Activated T-helper 2 cell treated with anti-CD3 and anti-CD28 coated beads, Interferon-gamma antibody, Interleukin-2, Interleukin-4, amounts not matched to agents 10 μg/mL and 5 μg/mL and 100 μg/mL, durations not matched to agents 14 hours and 24 hours and 36 hours (primary cell): ENCODE results near the gene DNAJC1. TPM values are rescaled to one million over a fixed set of nuclear protein-coding genes. Genes with fewer than 3 reads are reported as not detected.
"Not testable (repeated sequence)": the region's sequence is repeated elsewhere in the genome, so short reads cannot be mapped to it uniquely, and the experiment has no call there.

Experiments used
- DNase-seq: peaks from one replicate; pipeline ENCODE4 v3.0.0; 2021; ENCODE audit warnings: low spot score
- H3K27ac Mint-ChIP-seq: one replicate; pipeline ENCODE4 v1.8.0; 2021; ENCODE audit warnings: mixed read lengths
- H3K27me3 Mint-ChIP-seq: one replicate; pipeline ENCODE4 v1.8.0; 2021; ENCODE audit warnings: low read depth, mixed read lengths
- H3K36me3 Mint-ChIP-seq: one replicate; pipeline ENCODE4 v1.8.0; 2021; ENCODE audit warnings: low read depth, mixed read lengths
- H3K4me1 Mint-ChIP-seq: one replicate; pipeline ENCODE4 v1.8.0; 2021; ENCODE audit warnings: low read depth, mixed read lengths
- H3K4me3 Mint-ChIP-seq: one replicate; pipeline ENCODE4 v1.8.0; 2021; ENCODE audit warnings: low read depth, mild to moderate bottlenecking, moderate library complexity, mixed read lengths
- H3K9me3 Mint-ChIP-seq: one replicate; pipeline ENCODE4 v1.8.0; 2021; ENCODE audit warnings: mixed read lengths
- intact Hi-C: fragments of 100-400 bp; cut with micrococcal nuclease; formaldehyde crosslinking; loops from one replicate; pipeline ENCODE4 v1.15.1; 2023
- total RNA-seq: library from RNA; stranded (reverse); gene quantifications from 2 replicates; pipeline ENCODE4 v1.2.3, GENCODE V29; 2022

Gene DNAJC1
- total RNA-seq, 1 donor from 2014 or later, result 24.0 TPM

GRCh38 chr10:21907436-21907835 is 96.1 kb downstream of the DNAJC1 start:
- DNase-seq, result no peak
- Mint-ChIP-seq H3K27me3 (no peaks in the 10 kb centered on the region), H3K4me3 (no peak overlapping the region), H3K27ac (no peak overlapping the region), H3K36me3 (peaks cover 11% of the 10 kb centered on the region), H3K4me1 (peaks cover 4% of the 10 kb centered on the region), H3K9me3 (no peaks in the 10 kb centered on the region)
- intact Hi-C loops, result no loop called here

DNA sequence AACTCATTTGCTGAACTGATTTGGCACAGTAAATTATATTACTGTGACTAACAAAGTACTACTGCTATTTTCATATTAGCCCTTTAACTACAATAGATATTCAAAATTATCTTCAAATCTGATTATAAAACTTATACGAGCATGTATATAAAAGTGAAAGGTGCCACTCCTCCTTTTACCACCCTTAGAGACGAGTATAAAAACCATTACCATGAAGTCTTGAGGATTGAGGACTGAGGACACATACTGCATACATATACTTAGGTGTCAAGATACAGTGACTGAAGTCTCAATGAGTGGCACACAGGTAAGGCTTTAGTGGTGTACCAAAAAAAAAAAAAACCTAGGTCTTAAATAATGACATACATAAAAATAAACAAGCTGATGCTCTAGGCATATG is 98.6 kb downstream of the DNAJC1 start:
- H3K36me3 Mint-ChIP-seq, result peaks cover 11% of the 10 kb centered on the region
- no peaks in the 10 kb centered on the region for H3K27me3 Mint-ChIP-seq
- H3K27ac Mint-ChIP-seq, result no peak overlapping the region
- no peak for DNase-seq
- H3K4me3 Mint-ChIP-seq, result no peak overlapping the region
- no peaks in the 10 kb centered on the region for H3K4me1 Mint-ChIP-seq
- intact Hi-C loops, result no loop called here
- H3K9me3 Mint-ChIP-seq, result no peaks in the 10 kb centered on the region

DNA sequence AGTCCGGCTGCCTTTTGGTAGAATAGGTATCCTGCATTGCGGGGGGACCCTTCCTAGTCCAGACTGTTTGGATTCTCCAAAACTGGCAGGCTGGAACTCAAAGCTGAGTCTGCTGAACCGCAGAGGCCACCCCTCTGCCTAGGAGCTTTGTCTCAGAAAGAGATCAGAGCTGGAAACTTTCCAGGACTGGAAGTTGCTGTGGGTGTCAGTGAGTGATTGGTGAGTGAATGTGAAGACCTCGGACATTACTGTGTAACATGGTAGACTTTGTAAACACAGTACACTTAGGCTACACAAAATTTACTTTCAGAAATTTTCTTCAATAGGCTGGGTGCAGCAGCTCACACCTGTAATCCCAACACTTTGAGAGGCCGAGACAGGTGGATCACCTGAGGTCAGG is 103.8 kb downstream of the DNAJC1 start:
- no peaks in the 10 kb centered on the region for H3K27me3 Mint-ChIP-seq
- H3K27ac Mint-ChIP-seq, result no peak overlapping the region
- peaks cover 4% of the 10 kb centered on the region for H3K4me1 Mint-ChIP-seq
- no peak overlapping the region for H3K4me3 Mint-ChIP-seq
- intact Hi-C loops, result no loop called here
- no peak for DNase-seq
- peaks cover 18% of the 10 kb centered on the region for H3K36me3 Mint-ChIP-seq
- H3K9me3 Mint-ChIP-seq, result no peaks in the 10 kb centered on the region

- Mint-ChIP-seq H3K9me3 (peaks cover 23% of the 10 kb centered on the region), H3K27ac (no peak overlapping the region), H3K36me3 (peaks cover 33% of the 10 kb centered on the region), H3K4me3 (no peak overlapping the region), H3K27me3 (no peaks in the 10 kb centered on the region), H3K4me1 (peaks cover 12% of the 10 kb centered on the region)
- no peak for DNase-seq
- intact Hi-C loops, result no loop called here
Measured at GRCh38 chr10:21895932-21896331, 107.6 kb downstream of the DNAJC1 start.

DNA sequence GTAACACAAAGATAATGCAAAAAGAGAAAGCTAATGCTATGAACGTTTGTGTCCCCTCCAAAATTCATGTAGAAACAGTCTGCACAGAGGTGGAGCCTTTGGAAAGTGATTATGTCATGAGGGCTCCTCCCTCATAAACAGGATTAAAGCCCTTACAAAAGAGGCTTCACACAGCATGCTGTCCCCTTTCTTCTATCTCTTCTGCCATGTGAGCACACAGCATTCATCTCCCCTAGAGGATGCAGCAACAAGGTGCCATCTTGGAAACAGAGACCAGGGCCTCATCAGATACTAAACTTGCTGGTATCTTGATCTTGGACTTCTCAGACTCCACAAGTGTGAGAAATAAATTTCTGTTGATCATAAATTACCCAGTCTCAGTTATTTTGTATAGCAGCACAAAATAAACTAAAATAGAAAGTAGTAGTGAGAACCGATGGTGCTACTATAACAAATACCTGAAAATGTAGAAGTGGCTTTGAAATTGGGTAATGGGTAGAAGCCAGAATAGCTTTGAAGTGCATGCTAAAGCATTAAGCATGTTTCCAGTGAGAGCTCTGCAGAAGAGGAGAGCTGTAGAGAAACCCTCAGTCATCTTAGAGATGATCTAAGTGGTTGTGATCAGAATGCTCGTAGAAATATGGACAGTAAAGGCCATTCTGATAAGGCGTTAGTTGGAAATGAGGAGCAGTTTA is 108.7 kb downstream of the DNAJC1 start:
- H3K27ac Mint-ChIP-seq, result no peak overlapping the region
- peaks cover 23% of the 10 kb centered on the region for H3K9me3 Mint-ChIP-seq
- no peak for DNase-seq
- H3K36me3 Mint-ChIP-seq, result peaks cover 39% of the 10 kb centered on the region
- no peaks in the 10 kb centered on the region for H3K27me3 Mint-ChIP-seq
- H3K4me3 Mint-ChIP-seq, result no peak overlapping the region
- peaks cover 13% of the 10 kb centered on the region for H3K4me1 Mint-ChIP-seq
- intact Hi-C loops, result no loop called here

GRCh38 chr10:21891439-21891838 is 112.1 kb downstream of the DNAJC1 start:
- no peaks in the 10 kb centered on the region for H3K27me3 Mint-ChIP-seq
- intact Hi-C loops, result no loop called here
- DNase-seq, result no peak
- no peak overlapping the region for H3K27ac Mint-ChIP-seq
- peaks cover 36% of the 10 kb centered on the region for H3K9me3 Mint-ChIP-seq
- H3K4me1 Mint-ChIP-seq, result peaks cover 31% of the 10 kb centered on the region
- H3K4me3 Mint-ChIP-seq, result no peak overlapping the region
- H3K36me3 Mint-ChIP-seq, result peaks cover 42% of the 10 kb centered on the region

GRCh38 chr10:21889477-21890275 is 113.9 kb downstream of the DNAJC1 start:
- H3K4me1 Mint-ChIP-seq, result peaks cover 27% of the 10 kb centered on the region
- no peak overlapping the region for H3K4me3 Mint-ChIP-seq
- H3K27me3 Mint-ChIP-seq, result no peaks in the 10 kb centered on the region
- intact Hi-C loops, result no loop called here
- H3K9me3 Mint-ChIP-seq, result peaks cover 53% of the 10 kb centered on the region
- no peak overlapping the region for H3K27ac Mint-ChIP-seq
- DNase-seq, result no peak
- H3K36me3 Mint-ChIP-seq, result peaks cover 44% of the 10 kb centered on the region

DNA sequence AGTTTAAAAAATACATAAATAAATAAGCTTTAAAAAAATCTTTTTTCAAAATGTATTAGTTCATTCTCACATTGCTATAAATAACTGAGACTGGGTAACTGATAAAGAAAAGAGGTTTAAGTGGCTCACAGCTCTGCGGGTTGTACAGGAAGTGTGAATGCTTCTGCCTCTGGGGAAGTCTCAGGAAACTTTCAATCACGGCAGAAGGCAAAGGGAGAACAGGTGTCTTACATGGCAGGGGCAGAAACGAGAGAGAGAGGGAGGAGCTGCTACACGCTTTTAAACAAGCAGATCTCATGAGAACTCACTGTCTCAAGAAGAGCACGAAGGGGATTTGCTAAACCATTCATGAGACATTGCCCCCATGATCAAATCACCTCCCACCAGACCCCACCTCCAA is 114.6 kb downstream of the DNAJC1 start:
- Mint-ChIP-seq H3K27me3 (no peaks in the 10 kb centered on the region), H3K4me3 (no peak overlapping the region), H3K36me3 (peaks cover 39% of the 10 kb centered on the region), H3K9me3 (peaks cover 50% of the 10 kb centered on the region), H3K27ac (no peak overlapping the region), H3K4me1 (peaks cover 27% of the 10 kb centered on the region)
- intact Hi-C loops, result no loop called here
- no peak for DNase-seq

DNA sequence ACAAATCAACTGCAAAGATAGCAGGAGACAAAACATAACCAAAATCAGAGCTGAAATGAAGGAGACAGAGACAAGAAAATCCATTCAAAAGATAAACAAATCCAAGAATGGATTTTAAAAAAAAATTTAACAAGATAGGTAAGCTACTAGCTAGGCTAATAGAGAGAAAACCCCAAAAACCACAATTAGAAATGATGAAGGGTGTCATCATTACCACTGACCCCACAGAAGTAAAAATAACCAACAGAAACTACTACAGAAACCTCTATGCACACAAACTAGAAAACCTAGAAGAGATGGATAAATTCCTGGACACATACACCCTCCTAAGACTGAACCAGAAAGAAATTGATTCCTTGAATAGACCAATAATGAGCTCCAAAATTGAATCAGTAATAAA is 117.6 kb downstream of the DNAJC1 start:
- no peak overlapping the region for H3K4me3 Mint-ChIP-seq
- H3K9me3 Mint-ChIP-seq, result peaks cover 30% of the 10 kb centered on the region
- intact Hi-C loops, result no loop called here
- peaks cover 19% of the 10 kb centered on the region for H3K4me1 Mint-ChIP-seq
- no peak for DNase-seq
- H3K27ac Mint-ChIP-seq, result no peak overlapping the region
- H3K27me3 Mint-ChIP-seq, result no peaks in the 10 kb centered on the region
- H3K36me3 Mint-ChIP-seq, result peaks cover 29% of the 10 kb centered on the region

DNA sequence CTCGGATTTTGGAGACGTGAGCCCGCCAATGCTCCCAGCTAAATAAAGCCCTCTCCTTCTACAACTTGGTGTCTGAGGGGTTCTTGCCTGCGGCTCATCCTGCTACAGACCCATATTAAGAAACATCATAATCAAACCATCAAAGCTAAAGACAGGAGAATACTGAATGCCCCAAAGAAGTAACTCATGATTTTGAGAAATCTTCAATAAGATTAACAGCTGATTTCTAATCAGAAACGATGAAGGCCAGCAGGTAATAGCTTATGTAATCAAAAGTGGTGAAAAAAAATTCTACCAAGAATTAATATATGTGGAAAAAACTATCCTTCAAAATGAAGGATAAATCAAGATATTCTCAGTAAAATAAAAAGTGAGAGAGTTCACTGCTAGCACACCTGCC is 130.3 kb downstream of the DNAJC1 start:
- H3K36me3 Mint-ChIP-seq, result peaks cover 32% of the 10 kb centered on the region
- intact Hi-C loops, result no loop called here
- H3K9me3 Mint-ChIP-seq, result peaks cover 12% of the 10 kb centered on the region
- H3K27me3 Mint-ChIP-seq, result no peaks in the 10 kb centered on the region
- no peak for DNase-seq
- H3K27ac Mint-ChIP-seq, result no peak overlapping the region
- no peaks in the 10 kb centered on the region for H3K4me1 Mint-ChIP-seq
- no peak overlapping the region for H3K4me3 Mint-ChIP-seq

DNA sequence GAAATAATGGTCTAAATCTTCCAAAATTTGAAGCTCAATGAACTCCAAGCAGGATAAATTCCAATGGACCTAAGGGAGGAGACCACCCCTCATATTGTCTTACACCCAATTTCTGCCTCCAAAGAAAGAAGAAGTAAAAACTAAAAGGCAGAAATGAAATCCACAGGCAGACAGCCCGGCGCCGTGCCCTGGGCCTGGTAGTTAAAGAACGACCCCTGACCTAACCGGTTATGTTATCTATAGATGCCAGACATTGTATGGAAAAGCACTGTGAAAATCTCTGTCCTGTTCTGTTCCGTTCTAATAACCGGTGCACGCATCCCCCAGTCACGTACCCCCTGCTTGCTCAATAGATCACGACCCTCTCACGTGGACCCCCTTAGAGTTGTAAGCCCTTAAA is 130.8 kb downstream of the DNAJC1 start:
- H3K27me3 Mint-ChIP-seq, H3K4me3 Mint-ChIP-seq, intact Hi-C loops, H3K27ac Mint-ChIP-seq, H3K4me1 Mint-ChIP-seq, DNase-seq: not testable (repeated sequence)
- H3K36me3 Mint-ChIP-seq, result peaks cover 28% of the 10 kb centered on the region
- peaks cover 12% of the 10 kb centered on the region for H3K9me3 Mint-ChIP-seq

DNA sequence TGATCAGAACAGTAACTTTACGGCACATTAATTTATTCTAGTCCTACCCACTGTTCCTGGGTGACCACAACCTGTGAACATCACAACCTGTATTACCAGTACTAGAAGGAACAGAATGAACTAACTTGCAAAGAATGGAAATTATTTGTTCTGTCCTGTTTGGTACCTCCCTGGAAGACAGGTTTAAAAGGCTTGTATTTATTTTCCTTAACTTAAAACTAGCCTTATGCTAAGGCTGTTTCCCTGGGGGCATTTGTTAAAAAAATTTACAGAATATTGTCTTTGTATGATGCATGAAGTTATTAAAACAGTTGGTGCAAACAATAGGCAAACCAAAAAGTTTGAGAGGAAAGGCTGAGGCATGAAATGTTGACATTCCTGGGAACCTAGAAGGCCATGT is 132.7 kb downstream of the DNAJC1 start:
- Mint-ChIP-seq H3K27ac (no peak overlapping the region), H3K4me1 (no peaks in the 10 kb centered on the region), H3K4me3 (no peak overlapping the region), H3K9me3 (peaks cover 12% of the 10 kb centered on the region), H3K27me3 (no peaks in the 10 kb centered on the region), H3K36me3 (peaks cover 23% of the 10 kb centered on the region)
- DNase-seq, result no peak
- intact Hi-C loops, result no loop called here

DNA sequence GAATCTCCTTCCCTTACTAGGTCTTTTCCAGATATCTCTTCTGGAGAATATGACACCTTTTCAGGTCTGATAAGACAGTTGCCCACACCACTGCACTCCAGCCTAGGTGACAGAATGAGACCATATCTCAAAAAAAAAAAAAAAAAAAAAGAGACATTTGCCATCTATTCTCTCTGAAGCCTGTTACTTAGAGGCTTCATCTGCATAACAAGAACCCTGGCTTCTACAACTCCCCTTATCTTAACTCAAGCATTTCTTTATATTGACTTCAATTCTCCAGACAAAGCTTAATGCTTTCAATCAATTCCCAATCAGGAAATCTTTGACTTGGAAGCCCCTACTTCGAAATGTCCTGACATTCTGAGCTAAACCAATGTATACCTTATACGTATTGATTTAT is 134.4 kb downstream of the DNAJC1 start:
- Mint-ChIP-seq H3K9me3 (peaks cover 12% of the 10 kb centered on the region), H3K36me3 (peaks cover 15% of the 10 kb centered on the region)
- H3K4me3 Mint-ChIP-seq, H3K27me3 Mint-ChIP-seq, intact Hi-C loops, H3K4me1 Mint-ChIP-seq, H3K27ac Mint-ChIP-seq, DNase-seq: not testable (repeated sequence)
